GM12873 (cell line): Measurements from ENCODE around the gene HOXB9.

Source experiments
- CTCF ChIP-seq: IDR thresholded peaks from 2 replicates; pipeline ENCODE4 v1.5.1; 2012; ENCODE audit warnings: low read depth, mild to moderate bottlenecking, moderate library complexity, low read length, control low read depth; ENCODE audit not compliant: insufficient read depth; ENCODE audit errors: missing control alignments

The HOXB9 gene

GRCh38 chr17:48579471-48579759 is 46.7 kb downstream of the HOXB9 start:
- TF ChIP-seq CTCF = no peak

- TF ChIP-seq CTCF = no peak
Observed at GRCh38 chr17:48578616-48579470, 47.3 kb downstream of the HOXB9 start.

- no peak for TF ChIP-seq CTCF
Observed at GRCh38 chr17:48577946-48578615, 48.1 kb downstream of the HOXB9 start, which contains the start of gene HOXB4. TSS of gene HOXB4 (minus strand) at chr17:48578350. CDS start at chr17:48578319, 31 bp downstream.

GRCh38 chr17:48577330-48577945 is 48.7 kb downstream of the HOXB9 start:
- TF ChIP-seq CTCF = no peak

GRCh38 chr17:48576479-48577309 is 49.5 kb downstream of the HOXB9 start:
- no peak for TF ChIP-seq CTCF

GRCh38 chr17:48575673-48576478 is 50.3 kb downstream of the HOXB9 start:
- no peak for TF ChIP-seq CTCF
